HepG2 (cell line): ENCODE data around the gene VAMP5. TPM values are rescaled to one million over a fixed set of nuclear protein-coding genes. Genes with fewer than 3 reads are reported as not detected.

Experiments used
- ARID3A ChIP-seq: IDR thresholded peaks from 2 replicates; pipeline ENCODE4 v1.6.1; 2012; ENCODE audit warnings: low read depth, low read length, improper control_type of control experiment
- GMEB1 ChIP-seq: sonication (generic); formaldehyde crosslinking; IDR thresholded peaks from 2 replicates; pipeline ENCODE4 v1.5.1; 2020; ENCODE audit warnings: missing genetic modification reagents, mild to moderate bottlenecking, borderline replicate concordance
- GMEB2 ChIP-seq: IDR thresholded peaks from 2 replicates; pipeline ENCODE4 v1.6.1; 2016; ENCODE audit warnings: missing biosample characterization, missing genetic modification reagents, low read depth
- HINFP ChIP-seq: sonication (generic); formaldehyde crosslinking; IDR thresholded peaks from 2 replicates; pipeline ENCODE4 v1.4.0; 2020; ENCODE audit warnings: low read depth, mild to moderate bottlenecking, missing genetic modification reagents
- MEIS1 ChIP-seq: sonication (generic); formaldehyde crosslinking; IDR thresholded peaks from 2 replicates; pipeline ENCODE4 v1.9.0; 2021; ENCODE audit warnings: mild to moderate bottlenecking, missing genetic modification reagents, moderate library complexity, borderline replicate concordance
- POLR2A ChIP-seq, 2 experiments: IDR thresholded peaks; 2 replicates each; pipeline ENCODE4 v1.6.1; 2011; ENCODE audit warnings: low read depth in 2 of 2, low read length in 2 of 2, mild to moderate bottlenecking in 1 of 2, moderate library complexity in 1 of 2; ENCODE audit not compliant: insufficient read depth in 1 of 2
- SMAD9 ChIP-seq: sonication (generic); formaldehyde crosslinking; IDR thresholded peaks from 2 replicates; pipeline ENCODE4 v1.5.1; 2020; ENCODE audit warnings: mild to moderate bottlenecking, missing genetic modification reagents
- SOX6 ChIP-seq, 2 experiments: fragments of 450-650 bp in 1 of 2; sonication (generic) in 1 of 2; formaldehyde crosslinking in 1 of 2; IDR thresholded peaks; 2 replicates each; pipeline versions ENCODE4 v1.4.0 to v1.6.1; 2017 to 2020; ENCODE audit warnings: antibody characterized with exemption in 1 of 2, mild to moderate bottlenecking in 1 of 2, missing genetic modification reagents in 1 of 2
- ZBTB7B ChIP-seq: sonication (generic); formaldehyde crosslinking; IDR thresholded peaks from 2 replicates; pipeline ENCODE4 v1.4.0; 2020; ENCODE audit warnings: missing genetic modification reagents
- ZFAT ChIP-seq: sonication (generic); formaldehyde crosslinking; conservative IDR thresholded peaks from 2 replicates; pipeline ENCODE4 v1.8.1; 2023; ENCODE audit warnings: missing genetic modification reagents, inconsistent platforms
- ZFP91 ChIP-seq: sonication (generic); formaldehyde crosslinking; IDR thresholded peaks from 2 replicates; pipeline ENCODE4 v1.9.0; 2022; ENCODE audit warnings: missing genetic modification reagents, mild to moderate bottlenecking, borderline replicate concordance
- ZNF230 ChIP-seq: sonication (generic); formaldehyde crosslinking; IDR thresholded peaks from 2 replicates; pipeline ENCODE4 v1.4.0; 2020; ENCODE audit warnings: mild to moderate bottlenecking, missing genetic modification reagents
- ZNF256 ChIP-seq: sonication (generic); formaldehyde crosslinking; conservative IDR thresholded peaks from 2 replicates; pipeline ENCODE4 v1.4.0; 2020; ENCODE audit warnings: missing genetic modification reagents
- ZNF274 ChIP-seq: sonication (generic); formaldehyde crosslinking; IDR thresholded peaks from 2 replicates; pipeline ENCODE4 v1.5.1; 2020; ENCODE audit warnings: mild to moderate bottlenecking, missing genetic modification reagents
- ZNF275 ChIP-seq: sonication (generic); formaldehyde crosslinking; IDR thresholded peaks from 2 replicates; pipeline ENCODE4 v1.8.0; 2022; ENCODE audit warnings: missing genetic modification reagents, mild to moderate bottlenecking, inconsistent platforms, borderline replicate concordance
- ZNF446 ChIP-seq: sonication (generic); formaldehyde crosslinking; IDR thresholded peaks from 2 replicates; pipeline ENCODE4 v1.5.0; 2020; ENCODE audit warnings: mild to moderate bottlenecking, missing genetic modification reagents
- ZNF543 ChIP-seq: sonication (generic); formaldehyde crosslinking; IDR thresholded peaks from 2 replicates; pipeline ENCODE4 v1.4.0; 2020; ENCODE audit warnings: mild to moderate bottlenecking, missing genetic modification reagents
- polyA plus RNA-seq, 8 experiments: library from polyadenylated mRNA; depleted of rRNA in 3 of 8; stranded (reverse) in 7 of 8; unstranded in 1 of 8; fragments of >200 nt; fragmentation: Illumina TruSeq in 4 of 8; extraction: Trizol in 4 of 8; gene quantifications; 2 replicates each; pipeline versions ENCODE4 v1.2.1 to v1.2.3, GENCODE V29; 2011 to 2016; ENCODE audit warnings: low read depth in 4 of 8, missing spikeins in 1 of 8, mixed read lengths in 1 of 8; ENCODE audit not compliant: insufficient read depth in 1 of 8
- total RNA-seq, 5 experiments: library from RNA; depleted of rRNA; stranded (reverse); fragments of >200 nt; fragmentation: Illumina TruSeq; extraction: Trizol; gene quantifications; 2 replicates each; pipeline ENCODE4 v1.2.3, GENCODE V29; 2016; ENCODE audit warnings: low read depth in 1 of 5

Gene VAMP5
- total and polyA plus RNA-seq, 2 of the 13 experiments (the other 11 are each of a cell fraction or from before 2014, with no cell fraction given): 7.2 to 56.7 TPM

- TF ChIP-seq POLR2A (IDR thresholded peaks at IDR 0.05; ENCODE audit: insufficient read depth in 1 of 2, low read depth in 2 of 2, low read length in 2 of 2): peak; percentile 59 to 70; a peak in 3 of 4 replicates
- TF ChIP-seq ZNF274 (CRISPR knock-in tag): peak; percentile 40; the same call in 1 of the 2 replicates
- TF ChIP-seq HINFP: peak; percentile 16
- TF ChIP-seq ZNF446: peak; percentile 14; the same call in 1 of the 2 replicates
- TF ChIP-seq MEIS1 (CRISPR knock-in tag): 0 out of 2 replicates have a peak, but pooled peaks have one; percentile 20
- TF ChIP-seq ZNF256 (CRISPR knock-in tag): peak; percentile 8; the same call in 1 of the 2 replicates
- TF ChIP-seq ZNF230 (CRISPR knock-in tag): peak; percentile 36; the same call in 1 of the 2 replicates
- TF ChIP-seq SMAD9 (CRISPR knock-in tag): no peak; the same call in 1 of the 2 replicates
- peak; percentile 64 for TF ChIP-seq ZNF543 (CRISPR knock-in tag)
- TF ChIP-seq ZBTB7B (CRISPR knock-in tag): no peak
- no peak for TF ChIP-seq GMEB2 (CRISPR knock-in tag)
- TF ChIP-seq ZNF275: 0 out of 2 replicates have a peak, but pooled peaks have one; percentile 1
- no peak for TF ChIP-seq SOX6 (IDR thresholded peaks at IDR 0.05)
- TF ChIP-seq SOX6 (CRISPR knock-in tag; IDR thresholded peaks at IDR 0.05): peak; percentile 76
- no peak for TF ChIP-seq ZFAT (CRISPR knock-in tag)
- TF ChIP-seq GMEB1: peak; percentile 20; the same call in 1 of the 2 replicates
- peak; percentile 89 for TF ChIP-seq ZFP91 (CRISPR knock-in tag)
- TF ChIP-seq ARID3A: peak; percentile 68
Measured at GRCh38 chr2:85584857-85585780, 888 bp downstream of the VAMP5 start (continued).
